IMR-90 (cell line): ENCODE results near the gene MPP7. TPM values are rescaled to one million over a fixed set of nuclear protein-coding genes. Genes with fewer than 3 reads are reported as not detected.

Experiments
- ATAC-seq: fragments of 200-7000 bp; cut with Tn5 transposase; 2 replicates; pipeline ENCODE4 v1.9.1; 2020; ENCODE audit warnings: low read depth, mild to moderate bottlenecking, moderate library complexity
- BruUV-seq: library from RNA; stranded (reverse); fragments of 400-500 nt; replicated peaks from 2 replicates; lab custom pipeline; 2021; lab: Mats Ljungman, UMichigan
- CTCF ChIA-PET: fragments of 300-600 bp; formaldehyde crosslinking; extraction: SDS; loops from one replicate; lab custom pipeline; 2021; ENCODE audit warnings: antibody characterized with exemption; lab: Yijun Ruan, JAX
- POLR2A ChIA-PET: fragments of 300-600 bp; sonication (Branson Sonifier 250); formaldehyde crosslinking; loops from one replicate; lab custom pipeline; 2022; ENCODE audit warnings: antibody characterized with exemption; ENCODE audit not compliant: unreplicated experiment; lab: Charles Lee
- DNase-seq: peaks from one replicate; pipeline ENCODE4 v3.0.0; 2013
- H2AFZ ChIP-seq: replicated peaks from 2 replicates; pipeline ENCODE3; 2013; ENCODE audit warnings: low read length, mild to moderate bottlenecking; ENCODE audit not compliant: poor library complexity
- H2AK5ac ChIP-seq: 2 replicates; pipeline ENCODE4 v1.6.1; 2013; ENCODE audit warnings: low read depth, low read length, inconsistent platforms
- H2AK9ac ChIP-seq: replicated peaks from 2 replicates; pipeline ENCODE3; 2013; ENCODE audit warnings: mild to moderate bottlenecking, low read depth, low read length, moderate library complexity; ENCODE audit not compliant: poor library complexity
- H2BK120ac ChIP-seq: 2 replicates; pipeline ENCODE4 v1.6.1; 2013; ENCODE audit warnings: low read depth, low read length, inconsistent platforms
- H2BK15ac ChIP-seq: 3 replicates; pipeline ENCODE4 v1.6.1; 2013; ENCODE audit warnings: low read depth, low read length, inconsistent platforms
- H2BK20ac ChIP-seq: 2 replicates; pipeline ENCODE4 v1.6.1; 2013; ENCODE audit warnings: low read depth, mild to moderate bottlenecking, inconsistent platforms, low read length, moderate library complexity
- H2BK5ac ChIP-seq: 2 replicates; pipeline ENCODE4 v1.6.1; 2013; ENCODE audit warnings: mild to moderate bottlenecking, low read depth, low read length, inconsistent platforms; ENCODE audit not compliant: poor library complexity, severe bottlenecking
- H3K14ac ChIP-seq: replicated peaks from 2 replicates; pipeline ENCODE4 v1.6.1; 2013; ENCODE audit warnings: low read depth, low read length, inconsistent platforms
- H3K18ac ChIP-seq: 2 replicates; pipeline ENCODE4 v1.6.1; 2013; ENCODE audit warnings: low read depth, low read length, control low read depth
- H3K23ac ChIP-seq: 2 replicates; pipeline ENCODE4 v1.6.1; 2013; ENCODE audit warnings: low read depth, low read length, inconsistent platforms
- H3K27ac ChIP-seq: 2 replicates; pipeline ENCODE4 v1.5.1; 2013; ENCODE audit warnings: mild to moderate bottlenecking, control low read depth, low read length; ENCODE audit not compliant: insufficient read depth
- H3K27me3 ChIP-seq: 2 replicates; pipeline ENCODE4 v1.6.1; 2013; ENCODE audit warnings: low read length; ENCODE audit not compliant: control insufficient read depth, insufficient read depth
- H3K36me3 ChIP-seq: 2 replicates; pipeline ENCODE4 v1.6.1; 2013; ENCODE audit warnings: low read length, mixed read lengths; ENCODE audit not compliant: control insufficient read depth, insufficient read depth
- H3K4ac ChIP-seq: 2 replicates; pipeline ENCODE4 v1.6.1; 2013; ENCODE audit warnings: low read depth, low read length, inconsistent platforms
- H3K4me1 ChIP-seq: 2 replicates; pipeline ENCODE4 v1.6.1; 2013; ENCODE audit warnings: low read length, mixed read lengths; ENCODE audit not compliant: control insufficient read depth, insufficient read depth
- H3K4me2 ChIP-seq: 2 replicates; pipeline ENCODE4 v1.6.1; 2013; ENCODE audit warnings: low read depth, mild to moderate bottlenecking, control low read depth, low read length, moderate library complexity
- H3K4me3 ChIP-seq: 2 replicates; pipeline ENCODE4 v1.5.1; 2013; ENCODE audit warnings: low read depth, mild to moderate bottlenecking, control low read depth, low read length, moderate library complexity; ENCODE audit not compliant: insufficient read depth
- H3K56ac ChIP-seq: 2 replicates; pipeline ENCODE4 v1.6.1; 2013; ENCODE audit warnings: low read length, inconsistent platforms; ENCODE audit not compliant: insufficient read depth; ENCODE audit errors: extremely low read depth
- H3K79me1 ChIP-seq, 2 experiments: 2 replicates each; pipeline ENCODE4 v1.6.1; 2013; ENCODE audit warnings: low read length in 2 of 2, inconsistent platforms in 1 of 2, low read depth in 1 of 2
- H3K9ac ChIP-seq: 2 replicates; pipeline ENCODE4 v1.6.1; 2013; ENCODE audit warnings: low read depth, low read length, control low read depth
- H3K9me1 ChIP-seq: 2 replicates; pipeline ENCODE4 v1.6.1; 2013; ENCODE audit warnings: low read length, inconsistent platforms; ENCODE audit not compliant: insufficient read depth
- H3K9me3 ChIP-seq: 2 replicates; pipeline ENCODE4 v1.6.1; 2013; ENCODE audit warnings: low read length; ENCODE audit not compliant: control insufficient read depth, insufficient read depth
- H4K20me1 ChIP-seq: 2 replicates; pipeline ENCODE4 v1.6.1; 2013; ENCODE audit warnings: low read length, inconsistent platforms; ENCODE audit not compliant: insufficient read depth
- H4K5ac ChIP-seq: 2 replicates; pipeline ENCODE4 v1.6.1; 2013; ENCODE audit warnings: mild to moderate bottlenecking, low read depth, low read length, control low read depth
- H4K8ac ChIP-seq, 2 experiments: 2 replicates each; pipeline ENCODE4 v1.6.1; 2013; ENCODE audit warnings: low read depth in 2 of 2, low read length in 2 of 2, control low read depth in 1 of 2, inconsistent platforms in 1 of 2
- H4K91ac ChIP-seq: 2 replicates; pipeline ENCODE4 v1.6.1; 2013; ENCODE audit warnings: low read depth, low read length, inconsistent platforms; ENCODE audit not compliant: insufficient read depth
- BHLHE40 ChIP-seq: fragments of 150-350 bp; IDR thresholded peaks from 2 replicates; pipeline ENCODE4 v1.6.1; 2016; ENCODE audit warnings: mild to moderate bottlenecking, low read depth, low read length
- POLR2A ChIP-seq: IDR thresholded peaks from 2 replicates; pipeline ENCODE4 v1.6.1; 2012; ENCODE audit warnings: mild to moderate bottlenecking, low read depth, low read length
- RCOR1 ChIP-seq: IDR thresholded peaks from 2 replicates; pipeline ENCODE4 v1.6.1; 2012; ENCODE audit warnings: mild to moderate bottlenecking, low read length, improper control_type of control experiment; ENCODE audit not compliant: insufficient replicate concordance
- USF2 ChIP-seq: fragments of 150-350 bp; IDR thresholded peaks from 2 replicates; pipeline ENCODE4 v1.6.1; 2017; ENCODE audit warnings: mild to moderate bottlenecking, antibody characterized with exemption, low read length, low read depth
- WGBS, 2 experiments: methylation state at CpG; one replicate each; pipeline versions ENCODE4 v1.1.5 to v1.1.7; 2013; ENCODE audit warnings: missing lambda C conversion rate in 2 of 2; ENCODE audit not compliant: insufficient read length in 1 of 2; ENCODE audit errors: extremely low coverage in 2 of 2; 5-methylcytosine and 5-hydroxymethylcytosine counted together
- dilution Hi-C: fragments of 300-500 bp; cut with HindIII; formaldehyde crosslinking; loops from one replicate; pipeline ENCODE4 v1.14.3; 2018; ENCODE audit warnings: low sequenced_read_pairs; ENCODE audit not compliant: unreplicated experiment
- in situ Hi-C: fragments of 300-500 bp; cut with MboI; formaldehyde crosslinking; loops from 3 replicates; pipeline ENCODE4 v1.14.3; 2019; ENCODE audit warnings: low sequenced_read_pairs, inconsistent platforms, mixed read lengths
- intact Hi-C: fragments of 100-400 bp; cut with micrococcal nuclease; formaldehyde crosslinking; loops from 2 replicates; pipeline ENCODE4 v1.10.0; 2022
- polyA plus RNA-seq, 3 experiments: library from polyadenylated mRNA; depleted of rRNA; stranded (reverse); fragments of >200 nt; gene quantifications; 2 replicates each; pipeline ENCODE4 v1.2.3, GENCODE V29; 2012; ENCODE audit warnings: low replicate concordance in 1 of 3
- total RNA-seq: library from RNA; depleted of rRNA; stranded (reverse); fragments of >200 nt; gene quantifications from 2 replicates; pipeline ENCODE4 v1.2.3, GENCODE V29; 2012

Gene MPP7
- total and polyA plus RNA-seq, 2 of the 4 experiments (the other 2 are of a cell fraction) = 0.39 to 1.4 TPM

- Histone ChIP-seq H3K36me3 (no peaks in the 10 kb centered on the region), H4K91ac (no peak overlapping the region), H3K9ac (no peak overlapping the region), H4K5ac (no peak overlapping the region), H3K9me1 (no peaks in the 10 kb centered on the region), H2BK20ac (no peak overlapping the region), H3K4me1 (peaks cover 2% of the 10 kb centered on the region; the same call in 1 of the 2 replicates), H3K23ac (no peak overlapping the region), H3K79me1 (no peaks in the 10 kb centered on the region), H3K56ac (no peak overlapping the region), H2AK5ac (no peak overlapping the region), H2BK120ac (no peak overlapping the region), H3K4ac (no peak overlapping the region), H2BK15ac (no peak overlapping the region), H3K27me3 (peaks cover under 1% of the 10 kb centered on the region; the same call in 1 of the 2 replicates), H3K14ac (no peak overlapping the region), H3K27ac (no peak overlapping the region), H2AFZ (no peak overlapping the region), H2AK9ac (no peak overlapping the region), H3K4me2 (no peak overlapping the region), H4K8ac (no peak overlapping the region), H3K9me3 (no peaks in the 10 kb centered on the region), H3K4me3 (no peak overlapping the region), H3K18ac (no peak overlapping the region), H4K20me1 (no peaks in the 10 kb centered on the region), H2BK5ac (no peak overlapping the region)
- ChIA-PET POLR2A (no interaction called here), CTCF (no interaction called here)
- dilution Hi-C loops = no loop called here
- TF ChIP-seq USF2 = no peak
- TF ChIP-seq POLR2A = no peak
- TF ChIP-seq BHLHE40 = no peak
- no peak for TF ChIP-seq RCOR1
- no TSS peak for BruUV-seq
- no peak for DNase-seq
- 40% methylated on average over 1 of the region's 4 CpGs; no CpG with 5 or more reads in 1 of the 2 experiments for WGBS, 2 experiments
- ATAC-seq = no peak
- intact Hi-C loops = no loop called here
- in situ Hi-C loops = no loop called here
Measured at GRCh38 chr10:28278842-28279241, 24.0 kb downstream of the MPP7 start.
